Pancreas (tissue), 10 donors: ENCODE results near the gene SDHB. TPM values are rescaled to one million over a fixed set of nuclear protein-coding genes. Genes with fewer than 3 reads are reported as not detected.
A peak's percentile ranks its signal among the peaks of the same experiment; 100 is the strongest.

Experiments
- ATAC-seq, 4 donors: fragments of 200-7000 bp; cut with Tn5 transposase; one replicate each; pipeline versions ENCODE4 v1.8.0 to v1.9.1; 2020; ENCODE audit warnings: mild to moderate bottlenecking in 4 of 4, moderate library complexity in 4 of 4
- DNase-seq, 6 donors: peaks; one replicate each; pipeline ENCODE4 v3.0.0-alpha.2; 2020
- FAIRE-seq: peaks from 2 replicates; lab custom pipeline; 2012; peaks lifted over from hg19 to GRCh38; lab: Jason Lieb, UNC
- H3K27ac ChIP-seq, 4 donors: fragments of 200-600 bp; sonication (generic); 1 replicate in 3 of 4; 2 replicates in 1 of 4; pipeline versions ENCODE4 v1.5.0 to v1.8.0; 2020
- H3K27me3 ChIP-seq, 4 donors: fragments of 200-600 bp; one replicate each; pipeline ENCODE4 v1.8.0; 2021
- H3K36me3 ChIP-seq, 3 donors: fragments of 200-600 bp; sonication (generic) in 1 of 3; one replicate each; pipeline versions ENCODE4 v1.5.0 to v1.8.0; 2020 to 2021
- H3K4me1 ChIP-seq, 3 donors: fragments of 200-600 bp; one replicate each; pipeline ENCODE4 v1.8.0; 2021
- H3K4me3 ChIP-seq, 4 donors: fragments of 200-600 bp; sonication (generic) in 2 of 4; one replicate each; pipeline versions ENCODE4 v1.5.0 to v1.8.0; 2020 to 2021
- H3K9me3 ChIP-seq, 4 donors: fragments of 200-600 bp; one replicate each; pipeline ENCODE4 v1.8.0; 2021
- CTCF ChIP-seq, 4 donors: fragments of 200-600 bp; sonication (generic) in 3 of 4; IDR thresholded peaks; one replicate each; pipeline versions ENCODE4 v1.5.0 to v1.8.0; 2021; ENCODE audit warnings: antibody characterized with exemption in 4 of 4
- WGBS, 2 donors: extraction: QIAGEN DNeasy Blood & Tissue Kit; methylation state at CpG; one replicate each; pipeline ENCODE4 v1.1.7; 2013; 5-methylcytosine and 5-hydroxymethylcytosine counted together
- intact Hi-C, 3 donors: fragments of 100-400 bp; cut with DNase I; formaldehyde crosslinking; loops; one replicate each; pipeline versions ENCODE4 v1.11.1 to v1.14.2; 2022
- polyA plus RNA-seq, 2 donors: library from polyadenylated mRNA; stranded (reverse); fragments of 200-250 nt; gene quantifications; one replicate each; pipeline ENCODE4 v1.2.3, GENCODE V29; 2013
- total RNA-seq, 6 donors: library from RNA; stranded (reverse); fragmentation: NEBNext Ultra II Directional in 4 of 6; extraction: Animal tissue kit (Norgen Biotek cat#: 25700) in 4 of 6; gene quantifications; one replicate each; pipeline versions ENCODE4 v1.2.1 to v1.2.4, GENCODE V29; 2021 to 2023
- donor health status: healthy with polysubstance abuse.
- donor health status: DM: no; HTN: no; CAD: no; lungs with moderate emphysema.
- donor health status: DM: no; HTN: no; CAD: no.
- donor health status: control.
- donor health status: control.
- donor health status: Bipolar disorder and iron deficiency.
- donor health status: DM: yes; HTN: yes; CAD: no.
- donor health status: DM: no; HTN: no; CAD: no.
- donor health status: DM: no; HTN: no; CAD: no.
- donor health status: DM: yes; HTN: yes; CAD: no.

SDHB gene
- total and polyA plus RNA-seq, 8 donors: 28.5 to 50.8 (median 44.7) TPM

- no peaks in the 10 kb centered on the region for H3K9me3 ChIP-seq
- peaks cover 6 to 22% (median 18%) of the 10 kb centered on the region in 3 donors for H3K4me1 ChIP-seq
- H3K4me3 ChIP-seq: no peak overlapping the region
- intact Hi-C loops: no loop called here
- H3K36me3 ChIP-seq: peaks cover 0 to 25% (median 19%) of the 10 kb centered on the region in 3 donors
- WGBS, 2 donors: 73 to 74% methylated on average over 5 of the region's 5 CpGs
- no peak overlapping the region for H3K27ac ChIP-seq
- FAIRE-seq (no peak), ATAC-seq (no peak), DNase-seq (no peak)
- TF ChIP-seq CTCF (IDR thresholded peaks at IDR 0.05): no peak
- no peaks in the 10 kb centered on the region for H3K27me3 ChIP-seq
Measured at GRCh38 chr1:17016317-17016661, 37.5 kb downstream of the SDHB start.

DNA sequence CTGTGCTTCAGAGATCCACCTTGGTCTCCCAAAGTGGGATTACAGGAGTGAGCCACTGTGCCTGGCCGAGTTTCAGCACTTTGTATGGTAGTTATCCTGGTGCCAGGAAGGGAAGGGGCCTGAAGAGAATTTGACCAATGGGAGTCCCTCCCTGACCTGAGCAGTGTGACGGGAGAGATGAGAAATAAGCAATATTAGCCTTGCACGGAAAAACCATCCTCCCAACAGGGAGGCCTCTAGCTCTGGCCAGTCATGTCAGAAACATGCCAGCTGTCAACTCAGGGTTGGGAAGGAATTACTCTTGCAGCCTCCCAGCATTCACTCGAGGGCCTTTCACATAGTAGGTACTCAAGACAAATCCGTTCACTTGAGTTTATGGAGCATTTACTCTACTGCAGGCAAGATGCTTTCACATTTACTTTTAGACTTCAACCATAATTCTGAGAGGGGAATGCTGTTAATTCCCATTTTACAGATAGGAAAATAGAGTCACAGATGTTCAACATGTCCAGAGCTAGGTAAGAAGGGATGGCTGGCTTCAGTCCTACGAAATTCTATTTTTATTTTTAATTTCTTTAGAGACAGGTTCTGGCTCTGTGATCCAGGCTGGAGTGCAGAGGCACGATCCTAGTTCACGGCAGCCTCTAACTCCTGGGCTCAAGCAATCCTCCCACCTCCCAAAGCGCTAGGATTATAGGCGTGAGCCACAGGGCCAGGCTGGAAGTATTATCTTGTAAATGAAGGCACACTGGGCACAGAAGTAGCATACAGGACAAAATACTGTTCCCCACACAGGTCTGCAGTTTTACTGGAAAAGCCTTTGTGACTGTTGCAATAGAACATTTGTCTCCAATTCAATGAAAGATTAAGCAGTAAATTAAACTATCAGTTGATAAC lies 38.9 kb downstream of the SDHB start:
- ATAC-seq (no peak), FAIRE-seq (no peak), DNase-seq (peak in 1 of 6 donors; percentile 18)
- H3K36me3 ChIP-seq: peaks cover 0 to 12% (median 5%) of the 10 kb centered on the region in 3 donors
- no peaks in the 10 kb centered on the region for H3K9me3 ChIP-seq
- H3K4me3 ChIP-seq: no peak overlapping the region
- no peak for TF ChIP-seq CTCF (IDR thresholded peaks at IDR 0.05)
- peaks cover 6 to 30% (median 18%) of the 10 kb centered on the region in 3 donors for H3K4me1 ChIP-seq
- intact Hi-C loops: no loop called here
- H3K27ac ChIP-seq: no peak overlapping the region
- no peaks in the 10 kb centered on the region for H3K27me3 ChIP-seq
- 80 to 83% methylated on average over 10 of the region's 10 CpGs for WGBS, 2 donors

DNA sequence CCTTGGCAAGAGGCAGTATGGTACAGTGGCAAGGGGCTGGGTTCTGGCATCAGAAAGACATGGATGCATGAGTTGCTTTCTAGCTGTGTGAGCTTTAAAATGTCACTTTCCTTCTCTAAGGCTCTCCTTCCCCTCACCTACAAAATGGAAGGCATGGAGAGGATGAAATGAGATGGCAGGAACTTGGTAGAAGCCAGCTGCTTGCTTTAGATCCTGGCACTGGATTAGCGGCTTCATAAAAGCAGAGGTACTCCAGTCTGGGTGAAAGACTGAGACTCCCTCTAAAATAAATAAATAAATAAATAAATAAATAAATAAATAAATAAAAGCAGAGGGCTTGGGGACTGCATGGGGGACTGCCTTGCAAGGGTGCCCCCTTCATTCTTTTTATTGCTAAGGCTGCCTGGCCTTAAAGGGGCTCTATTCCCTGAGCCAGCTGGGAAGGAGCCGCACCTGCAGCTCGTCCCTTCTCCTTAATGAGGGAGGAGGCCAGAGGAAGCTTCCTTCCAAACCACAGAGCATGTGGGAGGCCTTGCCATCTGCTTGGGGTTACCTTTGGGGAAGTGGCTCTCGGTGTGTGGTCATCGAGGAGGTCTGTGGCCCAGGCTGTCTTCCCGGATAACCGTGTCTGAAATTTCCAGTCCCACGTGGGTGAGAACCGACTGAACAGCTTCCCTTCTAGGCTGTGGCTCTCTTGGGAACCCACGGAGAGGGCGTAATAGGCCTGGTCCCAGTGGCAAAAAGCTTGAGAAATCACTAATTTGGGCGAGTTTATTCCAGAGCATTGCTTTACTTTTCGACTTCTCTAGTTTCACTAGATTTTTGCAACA lies 40.1 kb downstream of the SDHB start:
- Histone ChIP-seq H3K36me3 (peaks cover 0 to 4% (median 0%) of the 10 kb centered on the region in 3 donors), H3K9me3 (no peaks in the 10 kb centered on the region), H3K27me3 (no peaks in the 10 kb centered on the region), H3K27ac (peak overlapping the region in 2 of 4 donors; percentile 36 to 58), H3K4me3 (no peak overlapping the region), H3K4me1 (peaks cover 6 to 35% (median 18%) of the 10 kb centered on the region in 3 donors)
- no peak for DNase-seq
- TF ChIP-seq CTCF (IDR thresholded peaks at IDR 0.05): no peak
- intact Hi-C loops: no loop called here
- no peak for ATAC-seq
- no peak for FAIRE-seq
- 85 to 89% methylated on average over 13 of the region's 13 CpGs for WGBS, 2 donors

- DNase-seq (peak; percentile 55 to 86 (median 71)), ATAC-seq (peak; percentile 38 to 62 (median 44)), FAIRE-seq (no peak)
- H3K36me3 ChIP-seq: no peaks in the 10 kb centered on the region
- WGBS, 2 donors: 46 to 53% methylated on average over 9 of the region's 9 CpGs
- H3K4me3 ChIP-seq: no peak overlapping the region
- intact Hi-C loops: no loop called here
- TF ChIP-seq CTCF (IDR thresholded peaks at IDR 0.05): no peak
- no peaks in the 10 kb centered on the region for H3K27me3 ChIP-seq
- peaks cover 6 to 35% (median 18%) of the 10 kb centered on the region in 3 donors for H3K4me1 ChIP-seq
- peak overlapping the region in 3 of 4 donors; percentile 16 to 58 (median 36) for H3K27ac ChIP-seq
- H3K9me3 ChIP-seq: no peaks in the 10 kb centered on the region
Measured at GRCh38 chr1:17012775-17013490, 40.9 kb downstream of the SDHB start.
